ENCODE measurements around the gene CNGA3.

The CNGA3 gene

GRCh38 chr2:98311090-98311489, 35.2 kb upstream of the CNGA3 start:
- Histone ChIP-seq H3K14ac (ENCODE audit: low read length in 2 of 2) (no peak overlapping the region), H3K36me3 (ENCODE audit: control insufficient read depth in 1 of 2, insufficient read depth in 2 of 2, low read depth in 1 of 2, low read length in 2 of 2) (no peaks in the 10 kb centered on the region), H4K8ac (ENCODE audit: low read length) (no peak overlapping the region), H3K23ac (ENCODE audit: low read length in 2 of 2) (no peak overlapping the region), H3K4me3 (ENCODE audit: insufficient read depth in 1 of 2, low read depth in 1 of 2, low read length in 2 of 2) (no peak overlapping the region), H3K9me3 (ENCODE audit: control insufficient read depth, low read length) (no peaks in the 10 kb centered on the region), H2BK15ac (ENCODE audit: low read depth, poor library complexity, severe bottlenecking) (no peak overlapping the region), H2AK5ac (ENCODE audit: low read length, severe bottlenecking) (no peak overlapping the region), H2BK120ac (ENCODE audit: low read depth, low read length) (no peak overlapping the region), H3K79me1 (replicated peaks; ENCODE audit: low read length, poor library complexity, severe bottlenecking) (no peaks in the 10 kb centered on the region), H3K4me1 (ENCODE audit: control insufficient read depth, insufficient read depth, low read depth, low read length) (no peaks in the 10 kb centered on the region), H2BK5ac (ENCODE audit: low read depth, low read length, poor library complexity, severe bottlenecking) (no peak overlapping the region), H3K9ac (ENCODE audit: low read length) (no peak overlapping the region), H3K18ac (ENCODE audit: low read depth in 1 of 2, low read length in 2 of 2) (no peak overlapping the region), H3K27ac (ENCODE audit: low read length, poor library complexity, severe bottlenecking) (no peak overlapping the region), H3K4me2 (ENCODE audit: low read length, poor library complexity, severe bottlenecking) (no peak overlapping the region), H3K4ac (ENCODE audit: low read depth in 1 of 2, low read length in 2 of 2) (no peak overlapping the region), H2BK12ac (ENCODE audit: low read length in 2 of 2) (no peak overlapping the region), H3K27me3 (ENCODE audit: control insufficient read depth in 1 of 2, insufficient read depth in 1 of 2, low read length in 2 of 2) (peaks cover 17 to 56% of the 10 kb centered on the region in 2 experiments), H2AFZ (ENCODE audit: low read depth, low read length) (no peak overlapping the region), H4K91ac (ENCODE audit: low read length) (no peak overlapping the region)
- 100% methylated on average over 2 of the region's 3 CpGs for WGBS
- no peak for DNase-seq

GRCh38 chr2:98311771-98312545, 34.3 kb upstream of the CNGA3 start:
- Histone ChIP-seq H3K4ac (ENCODE audit: low read depth in 1 of 2, low read length in 2 of 2) (no peak overlapping the region), H3K9ac (ENCODE audit: low read length) (no peak overlapping the region), H3K27ac (ENCODE audit: low read length, poor library complexity, severe bottlenecking) (no peak overlapping the region), H2BK12ac (ENCODE audit: low read length in 2 of 2) (no peak overlapping the region), H2BK15ac (ENCODE audit: low read depth, poor library complexity, severe bottlenecking) (no peak overlapping the region), H3K27me3 (ENCODE audit: control insufficient read depth in 1 of 2, insufficient read depth in 1 of 2, low read length in 2 of 2) (peaks cover 17 to 48% of the 10 kb centered on the region in 2 experiments), H4K91ac (ENCODE audit: low read length) (no peak overlapping the region), H3K79me1 (replicated peaks; ENCODE audit: low read length, poor library complexity, severe bottlenecking) (no peaks in the 10 kb centered on the region), H3K18ac (ENCODE audit: low read depth in 1 of 2, low read length in 2 of 2) (no peak overlapping the region), H2AFZ (ENCODE audit: low read depth, low read length) (no peak overlapping the region), H3K9me3 (ENCODE audit: control insufficient read depth, low read length) (no peaks in the 10 kb centered on the region), H2BK120ac (ENCODE audit: low read depth, low read length) (no peak overlapping the region), H3K4me1 (ENCODE audit: control insufficient read depth, insufficient read depth, low read depth, low read length) (no peaks in the 10 kb centered on the region), H2AK5ac (ENCODE audit: low read length, severe bottlenecking) (no peak overlapping the region), H3K4me2 (ENCODE audit: low read length, poor library complexity, severe bottlenecking) (no peak overlapping the region), H3K23ac (ENCODE audit: low read length in 2 of 2) (no peak overlapping the region), H3K14ac (ENCODE audit: low read length in 2 of 2) (no peak overlapping the region), H3K36me3 (ENCODE audit: control insufficient read depth in 1 of 2, insufficient read depth in 2 of 2, low read depth in 1 of 2, low read length in 2 of 2) (no peaks in the 10 kb centered on the region), H2BK5ac (ENCODE audit: low read depth, low read length, poor library complexity, severe bottlenecking) (no peak overlapping the region), H3K4me3 (ENCODE audit: insufficient read depth in 1 of 2, low read depth in 1 of 2, low read length in 2 of 2) (no peak overlapping the region), H4K8ac (ENCODE audit: low read length) (no peak overlapping the region)
- DNase-seq = no peak
- 73% methylated on average over 32 of the region's 33 CpGs for WGBS

GRCh38 chr2:98313492-98314250, 32.6 kb upstream of the CNGA3 start:
- no peak overlapping the region for H2BK5ac ChIP-seq (ENCODE audit: low read depth, low read length, poor library complexity, severe bottlenecking)
- H2AK5ac ChIP-seq (ENCODE audit: low read length, severe bottlenecking) = no peak overlapping the region
- H3K23ac ChIP-seq (ENCODE audit: low read length in 2 of 2) = no peak overlapping the region
- H3K18ac ChIP-seq (ENCODE audit: low read depth in 1 of 2, low read length in 2 of 2) = no peak overlapping the region
- H4K8ac ChIP-seq (ENCODE audit: low read length) = no peak overlapping the region
- DNase-seq = no peak
- no peak overlapping the region for H2BK12ac ChIP-seq (ENCODE audit: low read length in 2 of 2)
- H3K79me1 ChIP-seq (replicated peaks; ENCODE audit: low read length, poor library complexity, severe bottlenecking) = no peaks in the 10 kb centered on the region
- no peak overlapping the region for H4K91ac ChIP-seq (ENCODE audit: low read length)
- H3K36me3 ChIP-seq (ENCODE audit: control insufficient read depth in 1 of 2, insufficient read depth in 2 of 2, low read depth in 1 of 2, low read length in 2 of 2) = no peaks in the 10 kb centered on the region
- H3K9me3 ChIP-seq (ENCODE audit: control insufficient read depth, low read length) = no peaks in the 10 kb centered on the region
- no peak overlapping the region for H3K4me3 ChIP-seq (ENCODE audit: insufficient read depth in 1 of 2, low read depth in 1 of 2, low read length in 2 of 2)
- no peak overlapping the region for H2BK15ac ChIP-seq (ENCODE audit: low read depth, poor library complexity, severe bottlenecking)
- H2BK120ac ChIP-seq (ENCODE audit: low read depth, low read length) = peak overlapping the region; percentile 5
- H3K27me3 ChIP-seq (ENCODE audit: control insufficient read depth in 1 of 2, insufficient read depth in 1 of 2, low read length in 2 of 2) = peaks cover 17 to 42% of the 10 kb centered on the region in 2 experiments
- H3K9ac ChIP-seq (ENCODE audit: low read length) = no peak overlapping the region
- no peak overlapping the region for H2AFZ ChIP-seq (ENCODE audit: low read depth, low read length)
- no peak overlapping the region for H3K27ac ChIP-seq (ENCODE audit: low read length, poor library complexity, severe bottlenecking)
- no peak overlapping the region for H3K4ac ChIP-seq (ENCODE audit: low read depth in 1 of 2, low read length in 2 of 2)
- no peaks in the 10 kb centered on the region for H3K4me1 ChIP-seq (ENCODE audit: control insufficient read depth, insufficient read depth, low read depth, low read length)
- no peak overlapping the region for H3K4me2 ChIP-seq (ENCODE audit: low read length, poor library complexity, severe bottlenecking)
- no peak overlapping the region for H3K14ac ChIP-seq (ENCODE audit: low read length in 2 of 2)
- 87% methylated on average over 7 of the region's 8 CpGs for WGBS

- H4K91ac ChIP-seq (ENCODE audit: low read length) = no peak overlapping the region
- no peak overlapping the region for H2AFZ ChIP-seq (ENCODE audit: low read depth, low read length)
- peaks cover 3% of the 10 kb centered on the region for H3K9me3 ChIP-seq (ENCODE audit: control insufficient read depth, low read length)
- peaks cover 17 to 39% of the 10 kb centered on the region in 2 experiments for H3K27me3 ChIP-seq (ENCODE audit: control insufficient read depth in 1 of 2, insufficient read depth in 1 of 2, low read length in 2 of 2)
- no peaks in the 10 kb centered on the region for H3K36me3 ChIP-seq (ENCODE audit: control insufficient read depth in 1 of 2, insufficient read depth in 2 of 2, low read depth in 1 of 2, low read length in 2 of 2)
- WGBS = 68% methylated on average over 4 of the region's 4 CpGs
- no peak overlapping the region for H2BK5ac ChIP-seq (ENCODE audit: low read depth, low read length, poor library complexity, severe bottlenecking)
- no peak overlapping the region for H4K8ac ChIP-seq (ENCODE audit: low read length)
- H3K4ac ChIP-seq (ENCODE audit: low read depth in 1 of 2, low read length in 2 of 2) = no peak overlapping the region
- H3K18ac ChIP-seq (ENCODE audit: low read depth in 1 of 2, low read length in 2 of 2) = no peak overlapping the region
- no peak for DNase-seq
- no peak overlapping the region for H2AK5ac ChIP-seq (ENCODE audit: low read length, severe bottlenecking)
- no peak overlapping the region for H2BK15ac ChIP-seq (ENCODE audit: low read depth, poor library complexity, severe bottlenecking)
- no peak overlapping the region for H2BK12ac ChIP-seq (ENCODE audit: low read length in 2 of 2)
- H3K79me1 ChIP-seq (replicated peaks; ENCODE audit: low read length, poor library complexity, severe bottlenecking) = no peaks in the 10 kb centered on the region
- H3K4me2 ChIP-seq (ENCODE audit: low read length, poor library complexity, severe bottlenecking) = no peak overlapping the region
- no peak overlapping the region for H3K4me3 ChIP-seq (ENCODE audit: insufficient read depth in 1 of 2, low read depth in 1 of 2, low read length in 2 of 2)
- H3K9ac ChIP-seq (ENCODE audit: low read length) = no peak overlapping the region
- H2BK120ac ChIP-seq (ENCODE audit: low read depth, low read length) = no peak overlapping the region
- no peak overlapping the region for H3K23ac ChIP-seq (ENCODE audit: low read length in 2 of 2)
- no peaks in the 10 kb centered on the region for H3K4me1 ChIP-seq (ENCODE audit: control insufficient read depth, insufficient read depth, low read depth, low read length)
- no peak overlapping the region for H3K27ac ChIP-seq (ENCODE audit: low read length, poor library complexity, severe bottlenecking)
- no peak overlapping the region for H3K14ac ChIP-seq (ENCODE audit: low read length in 2 of 2)
Measured at GRCh38 chr2:98314251-98314650, 32.0 kb upstream of the CNGA3 start.
